Measurements from ENCODE around the gene UROC1. TPM values are rescaled to one million over a fixed set of nuclear protein-coding genes. Genes with fewer than 3 reads are reported as not detected.

The UROC1 gene
- total RNA-seq, 4 donors from 2014 or later, result not detected

DNA sequence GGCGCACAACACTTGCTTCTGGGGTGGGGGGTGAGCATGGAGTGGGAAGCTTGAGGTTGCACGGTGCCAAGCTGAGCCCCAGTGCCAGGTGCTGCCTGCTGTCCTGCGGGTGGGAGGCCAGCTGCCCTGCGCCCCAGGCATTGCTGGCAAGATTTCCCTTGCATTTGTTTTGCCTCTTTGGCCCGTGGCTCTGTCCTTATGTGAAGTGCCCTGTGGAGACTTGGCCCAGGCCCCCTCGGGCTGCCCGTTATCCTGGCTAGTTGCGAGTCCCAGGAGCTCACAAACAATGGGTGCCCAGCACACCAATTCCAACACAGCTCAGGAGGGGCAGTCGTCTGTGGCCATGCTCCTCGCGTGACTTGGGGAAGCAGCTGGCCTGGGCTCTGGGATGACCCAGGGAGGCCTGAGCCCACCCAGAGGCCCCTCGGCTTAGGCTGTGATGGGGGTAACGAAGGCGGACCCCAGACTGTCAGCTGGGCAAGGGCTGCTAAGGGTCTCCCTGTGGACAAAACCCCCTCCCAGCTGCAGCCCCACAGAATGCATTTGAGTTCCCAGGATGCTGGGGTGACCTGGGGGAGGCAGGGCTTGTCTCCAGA lies 35.2 kb upstream of the UROC1 start:
- TF ChIP-seq POLR2A (IDR thresholded peaks at IDR 0.05) (no peak), EP300 (IDR thresholded peaks at IDR 0.05) (no peak)
- TF ChIP-seq, protein P1, sequence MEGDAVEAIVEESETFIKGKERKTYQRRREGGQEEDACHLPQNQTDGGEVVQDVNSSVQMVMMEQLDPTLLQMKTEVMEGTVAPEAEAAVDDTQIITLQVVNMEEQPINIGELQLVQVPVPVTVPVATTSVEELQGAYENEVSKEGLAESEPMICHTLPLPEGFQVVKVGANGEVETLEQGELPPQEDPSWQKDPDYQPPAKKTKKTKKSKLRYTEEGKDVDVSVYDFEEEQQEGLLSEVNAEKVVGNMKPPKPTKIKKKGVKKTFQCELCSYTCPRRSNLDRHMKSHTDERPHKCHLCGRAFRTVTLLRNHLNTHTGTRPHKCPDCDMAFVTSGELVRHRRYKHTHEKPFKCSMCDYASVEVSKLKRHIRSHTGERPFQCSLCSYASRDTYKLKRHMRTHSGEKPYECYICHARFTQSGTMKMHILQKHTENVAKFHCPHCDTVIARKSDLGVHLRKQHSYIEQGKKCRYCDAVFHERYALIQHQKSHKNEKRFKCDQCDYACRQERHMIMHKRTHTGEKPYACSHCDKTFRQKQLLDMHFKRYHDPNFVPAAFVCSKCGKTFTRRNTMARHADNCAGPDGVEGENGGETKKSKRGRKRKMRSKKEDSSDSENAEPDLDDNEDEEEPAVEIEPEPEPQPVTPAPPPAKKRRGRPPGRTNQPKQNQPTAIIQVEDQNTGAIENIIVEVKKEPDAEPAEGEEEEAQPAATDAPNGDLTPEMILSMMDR (IDR thresholded peaks at IDR 0.05), result no peak
- no peak for DNase-seq (ENCODE audit: low spot score in 2 of 2)
- Histone ChIP-seq H3K27ac (no peak overlapping the region), H3K4me3 (no peak overlapping the region), H3K27me3 (no peaks in the 10 kb centered on the region), H3K9me3 (no peaks in the 10 kb centered on the region), H3K36me3 (no peaks in the 10 kb centered on the region), H3K4me1 (peaks cover 0 to 7% (median 0%) of the 10 kb centered on the region in 4 donors)
- 74 to 90% methylated on average over 6 to 8 of the region's 14 CpGs for WGBS, 2 donors

DNA sequence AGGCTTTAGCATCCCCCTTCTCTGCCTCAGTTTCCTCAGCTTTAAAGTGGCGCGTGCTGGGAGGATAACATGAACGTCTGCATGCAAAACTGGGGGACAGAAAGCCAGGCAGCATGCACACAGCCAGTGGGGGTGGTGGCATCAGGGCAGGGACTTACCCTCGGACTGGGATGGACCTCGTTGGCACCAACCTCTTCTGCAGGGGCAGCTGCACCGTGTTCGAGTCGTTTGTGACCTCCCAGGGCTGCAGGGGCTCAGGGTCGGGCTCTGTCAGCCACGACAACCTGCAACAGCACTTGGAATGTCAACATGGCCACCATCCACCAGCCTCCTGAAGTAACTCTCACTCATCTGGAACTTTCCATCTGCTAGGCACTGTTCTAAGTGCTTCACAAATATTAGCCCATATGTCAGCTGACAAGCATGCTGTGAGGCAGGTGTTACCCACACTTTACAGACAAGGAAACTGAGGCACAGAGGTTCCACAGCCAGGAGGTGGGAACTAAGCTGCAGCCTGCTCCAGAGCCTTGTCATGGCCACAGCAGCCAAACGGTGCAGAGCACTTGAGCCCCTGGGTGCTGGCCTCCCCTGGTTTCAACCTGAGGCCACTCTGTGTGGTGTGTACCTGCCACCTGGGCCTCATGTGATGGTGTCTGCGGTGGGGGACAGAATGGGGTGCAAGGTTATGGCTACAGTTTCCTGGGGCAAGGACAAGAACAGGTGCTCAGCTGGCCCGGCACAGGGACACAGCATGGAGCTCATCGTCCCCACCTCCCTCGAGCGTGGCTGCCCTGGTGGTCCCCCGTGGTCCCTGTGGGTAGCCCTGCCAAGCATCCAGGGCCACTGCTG lies 34.5 kb upstream of the UROC1 start:
- peaks cover 0 to 7% (median 0%) of the 10 kb centered on the region in 4 donors for H3K4me1 ChIP-seq
- H3K4me3 ChIP-seq, result no peak overlapping the region
- H3K36me3 ChIP-seq, result no peaks in the 10 kb centered on the region
- no peak for DNase-seq (ENCODE audit: low spot score in 2 of 2)
- 76 to 77% methylated on average over 9 to 13 of the region's 17 CpGs for WGBS, 2 donors
- no peak overlapping the region for H3K27ac ChIP-seq
- TF ChIP-seq, protein P1 (IDR thresholded peaks at IDR 0.05), result no peak
- no peak for TF ChIP-seq EP300 (IDR thresholded peaks at IDR 0.05)
- no peak for TF ChIP-seq POLR2A (IDR thresholded peaks at IDR 0.05)
- no peaks in the 10 kb centered on the region for H3K9me3 ChIP-seq
- no peaks in the 10 kb centered on the region for H3K27me3 ChIP-seq

DNA sequence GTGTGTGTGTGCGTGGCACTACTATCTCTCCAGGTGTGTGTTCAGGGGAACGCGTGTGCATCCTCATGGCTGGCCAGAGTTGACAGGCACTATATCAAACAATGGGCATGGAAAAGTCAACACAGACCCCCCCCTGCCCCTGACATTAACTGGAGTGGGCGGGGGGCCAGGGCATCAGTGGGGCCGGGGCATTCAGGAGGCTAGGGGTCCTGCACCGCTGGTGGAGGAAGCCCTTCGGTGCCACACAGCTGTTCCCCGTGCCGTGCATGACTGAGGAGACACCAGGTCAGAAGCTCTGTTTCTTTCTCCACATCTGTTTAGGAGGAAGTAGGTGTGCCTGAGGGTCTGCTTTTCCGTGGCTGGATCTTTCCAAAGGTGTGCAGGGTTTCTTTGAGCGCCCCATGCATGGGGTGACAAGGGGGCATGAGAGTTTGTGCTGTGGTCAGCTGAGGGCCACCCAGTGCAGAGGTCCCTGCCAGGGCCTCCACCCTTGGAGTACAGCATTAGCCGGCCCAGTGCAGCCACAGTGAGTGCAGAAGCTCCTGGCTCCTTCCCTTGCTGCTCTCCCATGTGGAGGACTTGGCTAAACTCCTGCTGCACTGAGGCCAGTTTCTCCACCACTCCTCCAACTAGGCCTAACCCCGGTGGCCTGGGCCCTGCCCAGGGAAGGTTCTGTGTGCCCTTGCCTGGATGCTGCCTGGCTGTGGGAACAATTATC lies 33.7 kb upstream of the UROC1 start:
- no peaks in the 10 kb centered on the region for H3K9me3 ChIP-seq
- peaks cover 0 to 7% (median 0%) of the 10 kb centered on the region in 4 donors for H3K4me1 ChIP-seq
- no peaks in the 10 kb centered on the region for H3K27me3 ChIP-seq
- H3K27ac ChIP-seq, result no peak overlapping the region
- no peak overlapping the region for H3K4me3 ChIP-seq
- no peaks in the 10 kb centered on the region for H3K36me3 ChIP-seq
- 56 to 67% methylated on average over 9 to 13 of the region's 13 CpGs for WGBS, 2 donors
- no peak for DNase-seq (ENCODE audit: low spot score in 2 of 2)
- TF ChIP-seq, protein P1 (IDR thresholded peaks at IDR 0.05), result no peak
- no peak for TF ChIP-seq POLR2A (IDR thresholded peaks at IDR 0.05)
- TF ChIP-seq EP300 (IDR thresholded peaks at IDR 0.05), result no peak

DNA sequence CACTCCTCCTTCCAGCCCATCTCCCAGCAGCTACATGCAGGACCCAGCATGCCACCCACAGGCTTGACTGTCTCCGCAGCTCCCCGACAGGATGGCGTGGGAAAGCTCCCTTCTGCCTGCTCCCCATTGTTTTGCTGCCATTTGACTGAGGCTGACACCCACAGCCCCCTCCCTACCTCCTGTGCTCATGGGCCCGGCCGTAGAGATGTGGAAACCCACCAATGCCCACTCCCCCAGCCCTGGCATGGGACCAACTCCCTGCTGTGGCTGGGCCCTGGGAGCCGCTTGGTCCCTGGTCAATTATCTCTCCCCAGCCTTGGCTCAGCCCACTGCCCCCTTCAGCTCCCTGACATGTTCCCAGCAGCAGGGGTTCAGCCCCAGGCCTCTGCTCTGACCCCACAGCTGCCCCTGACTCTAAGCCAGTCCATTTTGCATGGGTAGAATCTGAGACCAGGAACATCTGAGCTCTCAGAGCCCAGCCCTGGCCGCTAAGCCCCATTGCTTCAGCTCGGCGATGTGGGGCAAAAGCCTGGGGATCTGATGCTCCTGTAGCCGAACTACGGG lies 33.0 kb upstream of the UROC1 start:
- TF ChIP-seq EP300 (IDR thresholded peaks at IDR 0.05), result no peak
- TF ChIP-seq, protein P1 (IDR thresholded peaks at IDR 0.05), result no peak
- no peak for TF ChIP-seq POLR2A (IDR thresholded peaks at IDR 0.05)
- no peak overlapping the region for H3K27ac ChIP-seq
- H3K4me1 ChIP-seq, result peaks cover 0 to 7% (median 0%) of the 10 kb centered on the region in 4 donors
- no peaks in the 10 kb centered on the region for H3K27me3 ChIP-seq
- no peak for DNase-seq (ENCODE audit: low spot score in 2 of 2)
- WGBS, 2 donors, result 73 to 74% methylated on average over 11 of the region's 11 CpGs
- no peak overlapping the region for H3K4me3 ChIP-seq
- H3K9me3 ChIP-seq, result no peaks in the 10 kb centered on the region
- no peaks in the 10 kb centered on the region for H3K36me3 ChIP-seq
